ENCODE results near the gene OR2C3. TPM values are rescaled to one million over a fixed set of nuclear protein-coding genes. Genes with fewer than 3 reads are reported as not detected.
"Not testable (repeated sequence)": the region's sequence is repeated elsewhere in the genome, so short reads cannot be mapped to it uniquely, and the experiment has no call there.

The OR2C3 gene
- total RNA-seq, 2 donors from 2014 or later, result 0.45 TPM; not detected in 1

GRCh38 chr1:247487057-247487456 is 49.2 kb downstream of the OR2C3 start:
- DNase-seq (ENCODE audit: low spot score), result peak; percentile 13
- no peaks in the 10 kb centered on the region for H3K27me3 ChIP-seq (replicated peaks; ENCODE audit: insufficient read depth)
- TF ChIP-seq CTCF (IDR thresholded peaks at IDR 0.05), result peak in 3 of 4 experiments; percentile 18 to 50 (median 39)
- no peak for TF ChIP-seq POLR2AphosphoS5 (IDR thresholded peaks at IDR 0.05)
- no peak overlapping the region for H3K4me3 ChIP-seq
- H3K9me3 ChIP-seq, result no peaks in the 10 kb centered on the region
- intact Hi-C loops (cut with DNase I), result loop anchor here (5.0 kb wide), 1 partner anchor 95 kb away; no protein-coding TSS in a partner anchor
- H3K4me1 ChIP-seq (replicated peaks), result no peaks in the 10 kb centered on the region
- H3K36me3 ChIP-seq, result no peaks in the 10 kb centered on the region
- H3K27ac ChIP-seq, result no peak overlapping the region

GRCh38 chr1:247482747-247483146 is 53.5 kb downstream of the OR2C3 start:
- intact Hi-C loops (cut with DNase I), result no loop called here
- H3K4me3 ChIP-seq, result no peak overlapping the region
- no peak for DNase-seq (ENCODE audit: low spot score)
- H3K9me3 ChIP-seq, result no peaks in the 10 kb centered on the region
- no peaks in the 10 kb centered on the region for H3K4me1 ChIP-seq (replicated peaks)
- 41% methylated on average over 1 of the region's 1 CpG for WGBS
- H3K36me3 ChIP-seq, result no peaks in the 10 kb centered on the region
- no peak overlapping the region for H3K27ac ChIP-seq
- TF ChIP-seq CTCF (IDR thresholded peaks at IDR 0.05) (no peak), POLR2AphosphoS5 (IDR thresholded peaks at IDR 0.05) (no peak), POLR2A (IDR thresholded peaks at IDR 0.05) (no peak)
- no peaks in the 10 kb centered on the region for H3K27me3 ChIP-seq (replicated peaks; ENCODE audit: insufficient read depth)

GRCh38 chr1:247476328-247477058 is 59.7 kb downstream of the OR2C3 start:
- 61% methylated on average over 6 of the region's 6 CpGs for WGBS
- H3K4me1 ChIP-seq (replicated peaks); H3K36me3 ChIP-seq; H3K9me3 ChIP-seq; H3K4me3 ChIP-seq; H3K27me3 ChIP-seq (replicated peaks; ENCODE audit: insufficient read depth); intact Hi-C loops (cut with DNase I); DNase-seq (ENCODE audit: low spot score); H3K27ac ChIP-seq: not testable (repeated sequence)

- Histone ChIP-seq H3K27ac (no peak overlapping the region), H3K4me1 (replicated peaks) (no peaks in the 10 kb centered on the region), H3K4me3 (no peak overlapping the region), H3K9me3 (no peaks in the 10 kb centered on the region), H3K27me3 (replicated peaks; ENCODE audit: insufficient read depth) (no peaks in the 10 kb centered on the region), H3K36me3 (no peaks in the 10 kb centered on the region)
- DNase-seq (ENCODE audit: low spot score), result no peak
- WGBS, result 100% methylated on average over 2 of the region's 2 CpGs
- TF ChIP-seq CTCF (IDR thresholded peaks at IDR 0.05) (no peak), POLR2AphosphoS5 (IDR thresholded peaks at IDR 0.05) (no peak), POLR2A (IDR thresholded peaks at IDR 0.05) (no peak)
- intact Hi-C loops (cut with DNase I), result no loop called here
These were observed 60.4 kb downstream of the OR2C3 start for GRCh38 chr1:247475793-247476192.

Other genes starting within 250 kb of the OR2C3 start
- 10 to 100 TPM; 32.1 to 68.2 TPM for gene ZNF496, start 204.6 kb downstream of the OR2C3 start, total RNA-seq
- gene NLRP3, start 120.3 kb downstream of the OR2C3 start, total RNA-seq, result 1 to 10 TPM; 1.1 to 1.4 TPM
- not detected for gene OR2B11, start 78.3 kb downstream of the OR2C3 start, total RNA-seq
- 1 to 10 TPM; 1.2 to 1.5 TPM for gene GCSAML, start 12.7 kb upstream of the OR2C3 start, total RNA-seq
- gene OR2G2, start 51.9 kb upstream of the OR2C3 start, total RNA-seq, result not detected
- gene OR2G3, start 69.1 kb upstream of the OR2C3 start, total RNA-seq, result not detected
- gene OR13G1, start 143.3 kb upstream of the OR2C3 start, total RNA-seq, result not detected
- not detected for gene OR6F1, start 180.2 kb upstream of the OR2C3 start, total RNA-seq
- under 1 TPM in 1 of 2 donors, not detected in 1; 0.91 TPM for gene OR14K1, start 202.2 kb upstream of the OR2C3 start, total RNA-seq
- not detected for gene OR14A2, start 211.7 kb upstream of the OR2C3 start, total RNA-seq
- gene OR1C1, start 224.1 kb upstream of the OR2C3 start, total RNA-seq, result not detected